Stimulated activated naive CD4-positive, alpha-beta T cell (primary cell): ENCODE results near the gene NT5DC3.

Experiments used
- DNase-seq, 6 experiments: peaks; one replicate each; lab custom pipeline; 2025; lab: John Stamatoyannopoulos, UW

The NT5DC3 gene

GRCh38 chr12:103782399-103782798 is 58.6 kb downstream of the NT5DC3 start:
- DNase-seq = no peak

GRCh38 chr12:103780992-103781391 is 60.0 kb downstream of the NT5DC3 start:
- DNase-seq = no peak

GRCh38 chr12:103780093-103780440 is 61.0 kb downstream of the NT5DC3 start:
- no peak for DNase-seq

GRCh38 chr12:103779410-103780092 is 61.5 kb downstream of the NT5DC3 start:
- DNase-seq = no peak

GRCh38 chr12:103778781-103779180 is 62.3 kb downstream of the NT5DC3 start:
- no peak for DNase-seq

- DNase-seq = no peak
These were observed 66.0 kb downstream of the NT5DC3 start for GRCh38 chr12:103774977-103775560.

GRCh38 chr12:103773109-103773910 is 67.7 kb downstream of the NT5DC3 start:
- DNase-seq = no peak

- DNase-seq = no peak
These were observed 68.5 kb downstream of the NT5DC3 start for GRCh38 chr12:103772367-103773108.

- no peak for DNase-seq
These were observed 69.6 kb downstream of the NT5DC3 start for GRCh38 chr12:103771466-103771865.

GRCh38 chr12:103769240-103769945 is 71.6 kb downstream of the NT5DC3 start:
- DNase-seq = no peak

- DNase-seq = no peak
These were observed 72.4 kb downstream of the NT5DC3 start for GRCh38 chr12:103768467-103769123.

GRCh38 chr12:103766028-103766427 is 75.0 kb downstream of the NT5DC3 start:
- no peak for DNase-seq

- DNase-seq = no peak
These were observed 75.7 kb downstream of the NT5DC3 start for GRCh38 chr12:103765322-103765721.

GRCh38 chr12:103762473-103762872 is 78.6 kb downstream of the NT5DC3 start:
- DNase-seq = no peak

- no peak for DNase-seq
These were observed 82.5 kb downstream of the NT5DC3 start for GRCh38 chr12:103758310-103759089.

- no peak for DNase-seq
These were observed 83.8 kb downstream of the NT5DC3 start for GRCh38 chr12:103757248-103757647.

GRCh38 chr12:103756443-103756842 is 84.6 kb downstream of the NT5DC3 start:
- no peak for DNase-seq

- DNase-seq = no peak
These were observed 85.6 kb downstream of the NT5DC3 start for GRCh38 chr12:103755425-103755824.

GRCh38 chr12:103751600-103751999 is 89.4 kb downstream of the NT5DC3 start:
- no peak for DNase-seq

GRCh38 chr12:103751171-103751570 is 89.9 kb downstream of the NT5DC3 start:
- DNase-seq = no peak
